Immature natural killer cell (primary cell): ENCODE measurements around the gene VRK1. TPM values are rescaled to one million over a fixed set of nuclear protein-coding genes. Genes with fewer than 3 reads are reported as not detected.

ENCODE experiments used
- DNase-seq, 3 donors: peaks; one replicate each; pipeline ENCODE4 v3.0.0; 2022; ENCODE audit warnings: mixed read lengths in 1 of 3
- H3K27ac Mint-ChIP-seq, 6 donors: one replicate each; pipeline ENCODE4 v1.8.0; 2020; ENCODE audit warnings: mixed read lengths in 6 of 6, mild to moderate bottlenecking in 5 of 6, inconsistent platforms in 4 of 6, moderate library complexity in 3 of 6
- H3K27me3 Mint-ChIP-seq, 3 donors: one replicate each; pipeline ENCODE4 v1.8.0; 2020 to 2021; ENCODE audit warnings: low read depth in 3 of 3, mild to moderate bottlenecking in 3 of 3, mixed read lengths in 3 of 3, moderate library complexity in 3 of 3, inconsistent platforms in 1 of 3
- H3K36me3 Mint-ChIP-seq, 3 donors: one replicate each; pipeline ENCODE4 v1.8.0; 2020; ENCODE audit warnings: mixed read lengths in 3 of 3, inconsistent platforms in 2 of 3, mild to moderate bottlenecking in 2 of 3
- H3K4me1 Mint-ChIP-seq, 2 donors: one replicate each; pipeline ENCODE4 v1.8.0; 2020; ENCODE audit warnings: inconsistent platforms in 2 of 2, mild to moderate bottlenecking in 2 of 2, mixed read lengths in 2 of 2, moderate library complexity in 1 of 2
- H3K4me3 Mint-ChIP-seq, 5 donors: one replicate each; pipeline ENCODE4 v1.8.0; 2020; ENCODE audit warnings: mild to moderate bottlenecking in 5 of 5, mixed read lengths in 5 of 5, inconsistent platforms in 3 of 5, moderate library complexity in 3 of 5
- H3K9me3 Mint-ChIP-seq, 6 donors: one replicate each; pipeline ENCODE4 v1.8.0; 2020; ENCODE audit warnings: mild to moderate bottlenecking in 6 of 6, mixed read lengths in 6 of 6, inconsistent platforms in 4 of 6, moderate library complexity in 3 of 6
- polyA plus RNA-seq, 3 donors: library from polyadenylated mRNA; unstranded; fragments of 300-500 nt; fragmentation: Illumina TruSeq; gene quantifications; one replicate each; pipeline ENCODE4 v1.2.3, GENCODE V29; 2021

Gene VRK1
- polyA plus RNA-seq, 3 donors from 2014 or later = 39.5 to 47.9 (median 41.4) TPM

DNA sequence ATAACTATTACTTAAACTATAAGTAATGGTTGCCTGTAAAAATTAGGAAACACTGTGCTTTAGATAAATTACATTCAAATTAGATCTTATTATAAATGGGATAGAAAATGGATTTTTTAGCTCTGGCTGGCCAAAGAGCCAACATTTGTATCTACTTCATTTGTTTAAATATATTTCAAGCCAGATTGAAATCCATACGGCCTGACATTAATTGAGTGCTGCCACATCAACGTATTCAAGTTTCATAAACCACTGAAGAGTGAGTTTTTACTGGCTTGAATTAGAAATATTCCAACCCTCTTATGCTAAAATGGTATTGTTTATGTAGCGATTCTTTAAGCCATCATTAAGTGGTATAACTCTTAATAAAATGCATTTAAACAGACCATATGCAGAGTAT is 133.3 kb downstream of the VRK1 start:
- Mint-ChIP-seq H3K4me1 (no peaks in the 10 kb centered on the region), H3K9me3 (no peaks in the 10 kb centered on the region), H3K36me3 (peaks cover 0 to 8% (median 3%) of the 10 kb centered on the region in 3 donors), H3K27ac (no peak overlapping the region), H3K27me3 (peaks cover 0 to 2% (median 0%) of the 10 kb centered on the region in 3 donors), H3K4me3 (no peak overlapping the region)
- no peak for DNase-seq
